Effector CD8-positive, alpha-beta T cell (primary cell): ENCODE data around the gene FAM83F.
A peak's percentile ranks its signal among the peaks of the same experiment; 100 is the strongest.
"Not testable (repeated sequence)": the region's sequence is repeated elsewhere in the genome, so short reads cannot be mapped to it uniquely, and the experiment has no call there.

Experiments used
- DNase-seq: peaks from one replicate; lab custom pipeline; 2025; lab: John Stamatoyannopoulos, UW

Gene FAM83F

DNA sequence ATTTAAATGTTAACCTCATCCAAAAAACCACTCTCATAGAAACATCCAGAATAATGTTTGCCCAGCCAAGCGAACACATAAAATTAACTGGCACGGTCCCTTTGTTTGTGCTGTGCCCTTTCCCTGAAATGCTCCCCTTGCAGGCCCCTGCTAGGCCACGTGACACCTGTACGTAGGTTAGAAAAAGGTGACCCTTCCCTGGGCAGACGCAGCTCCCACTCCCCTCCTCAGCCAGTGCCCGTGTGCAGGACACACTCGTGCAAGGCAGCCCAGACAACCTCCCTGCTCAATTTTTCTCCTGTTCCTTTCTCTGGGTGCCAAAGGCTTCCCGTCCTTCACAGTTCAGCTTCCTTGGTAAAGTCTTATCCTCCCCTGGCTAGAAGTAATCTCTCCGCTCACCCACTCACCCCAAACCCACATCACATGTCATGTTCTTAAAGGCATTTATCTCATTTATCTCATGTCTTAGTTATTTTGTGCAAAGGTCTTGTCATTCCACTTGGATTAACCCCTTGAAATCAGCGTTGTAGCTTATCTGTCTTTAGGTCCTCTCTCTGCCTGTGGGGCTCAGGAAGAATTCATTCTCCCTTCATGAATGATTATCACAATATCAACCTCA lies 20.7 kb downstream of the FAM83F start:
- no peak for DNase-seq

DNA sequence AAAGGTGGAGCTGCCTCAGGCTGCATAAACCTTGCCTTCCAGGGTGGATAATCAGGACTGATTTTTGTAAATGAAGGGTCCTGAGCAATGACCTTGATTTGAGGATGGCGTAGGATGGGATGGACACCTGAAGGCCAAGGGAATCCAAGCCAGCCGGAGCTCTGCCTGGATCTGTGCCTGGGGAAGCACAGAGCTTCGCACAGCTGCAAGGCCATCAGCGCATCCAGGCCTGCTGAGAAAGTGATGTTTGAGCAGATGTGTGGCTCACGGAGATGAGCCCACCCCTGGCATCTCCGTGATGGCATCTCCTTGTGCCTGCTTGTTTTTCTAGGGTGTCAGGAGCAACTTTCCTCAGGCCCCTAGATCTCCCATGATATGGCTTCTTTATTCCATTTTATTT lies 23.3 kb downstream of the FAM83F start:
- DNase-seq: no peak

DNA sequence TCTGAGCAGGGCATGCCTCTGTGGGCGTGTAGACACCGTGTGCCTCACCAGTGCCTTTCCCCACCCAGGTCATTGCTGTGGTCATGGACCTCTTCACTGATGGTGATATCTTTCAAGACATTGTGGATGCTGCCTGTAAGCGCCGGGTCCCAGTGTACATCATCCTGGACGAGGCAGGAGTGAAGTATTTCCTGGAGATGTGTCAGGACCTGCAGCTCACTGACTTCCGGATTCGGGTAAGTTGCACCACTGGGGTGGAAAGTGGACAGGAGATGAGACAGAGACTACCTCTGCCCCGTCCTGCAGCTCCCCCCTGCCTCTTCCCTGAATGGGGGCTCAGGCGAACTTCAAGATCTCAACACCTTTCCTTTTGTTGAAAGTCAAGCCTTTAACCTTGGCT lies 24.3 kb downstream of the FAM83F start:
- no peak for DNase-seq

- DNase-seq: no peak
Observed at GRCh38 chr22:40020956-40021355, 26.2 kb downstream of the FAM83F start.

GRCh38 chr22:40021401-40022000 lies 26.7 kb downstream of the FAM83F start:
- no peak for DNase-seq

- no peak for DNase-seq
Observed at GRCh38 chr22:40022536-40023240, 27.9 kb downstream of the FAM83F start.

- DNase-seq: no peak
Observed at GRCh38 chr22:40023341-40023841, 28.6 kb downstream of the FAM83F start.

- DNase-seq: peak; percentile 42
Observed at GRCh38 chr22:40024201-40025061, 29.7 kb downstream of the FAM83F start.

DNA sequence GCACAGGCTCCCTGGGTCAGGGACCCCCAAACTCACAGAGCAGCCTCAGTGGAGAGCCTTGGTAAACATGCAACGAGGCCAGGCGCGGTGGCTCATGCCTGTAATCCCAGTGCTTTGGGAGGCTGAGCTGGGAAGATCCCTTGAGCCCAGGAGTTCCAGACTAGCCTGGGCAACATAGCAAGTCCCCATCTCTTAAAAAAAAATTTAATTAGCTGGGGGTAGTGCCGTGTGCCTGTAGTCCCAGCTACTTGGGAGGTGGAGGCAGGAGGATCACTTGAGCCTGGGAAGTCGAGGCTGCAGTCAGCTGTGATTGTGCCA lies 30.3 kb downstream of the FAM83F start:
- DNase-seq: not testable (repeated sequence)

DNA sequence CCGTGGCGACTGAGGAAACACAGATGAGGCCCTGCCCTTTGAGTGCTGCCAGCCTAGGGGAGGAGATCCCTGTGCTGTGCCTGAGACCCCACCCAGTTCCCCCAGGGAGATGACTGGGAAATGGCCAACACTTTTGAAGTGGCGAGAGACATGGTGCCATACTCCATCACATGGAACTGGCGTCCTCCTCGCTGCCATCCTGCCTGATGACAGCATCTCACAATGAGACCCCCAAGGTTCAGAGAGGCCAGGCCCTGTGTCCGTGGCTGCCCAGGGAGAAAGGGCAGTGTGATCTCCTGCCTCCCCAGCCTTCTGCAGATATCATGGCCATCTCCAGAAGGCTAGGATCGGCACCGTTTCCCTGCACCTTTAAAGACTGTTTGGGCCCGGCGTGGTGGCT lies 31.1 kb downstream of the FAM83F start:
- DNase-seq: no peak

DNA sequence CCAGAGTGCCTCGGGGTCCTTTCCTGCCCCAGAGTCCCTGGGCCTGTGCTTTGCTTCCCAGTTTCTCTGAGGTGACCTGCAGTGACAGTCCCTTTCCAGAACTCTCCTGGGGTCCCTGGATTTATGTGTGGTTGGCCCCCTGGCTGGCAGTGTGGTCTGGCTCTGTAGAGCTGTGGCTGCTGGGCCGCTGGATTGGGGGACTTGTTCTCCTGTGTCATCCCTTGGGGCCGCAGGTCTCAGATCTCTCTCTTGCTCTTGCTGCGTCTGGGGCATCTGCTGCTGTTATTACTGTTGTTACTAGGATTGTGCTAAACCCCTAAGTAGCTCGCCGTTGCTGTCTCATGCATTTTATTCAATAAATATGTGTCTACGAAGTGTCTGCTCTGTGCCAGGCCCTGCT lies 31.9 kb downstream of the FAM83F start:
- no peak for DNase-seq

GRCh38 chr22:40027191-40028097 lies 32.7 kb downstream of the FAM83F start:
- no peak for DNase-seq

DNA sequence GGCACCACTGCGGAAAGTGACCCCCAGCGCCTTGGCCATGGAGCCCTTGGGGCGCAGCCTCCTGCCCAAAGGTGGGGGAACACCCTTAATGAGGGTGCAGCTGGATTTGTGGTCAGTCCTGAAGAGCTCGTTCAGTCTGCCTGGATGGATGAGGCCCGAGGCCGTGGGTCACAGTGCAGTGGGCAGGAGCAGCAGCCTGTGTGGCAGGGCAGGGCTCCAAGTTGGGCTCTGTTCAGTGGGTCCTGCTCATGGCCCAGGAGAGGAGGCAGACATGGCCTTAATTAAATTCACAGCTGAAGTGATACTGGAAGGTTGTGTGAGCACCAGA lies 33.3 kb downstream of the FAM83F start:
- no peak for DNase-seq

DNA sequence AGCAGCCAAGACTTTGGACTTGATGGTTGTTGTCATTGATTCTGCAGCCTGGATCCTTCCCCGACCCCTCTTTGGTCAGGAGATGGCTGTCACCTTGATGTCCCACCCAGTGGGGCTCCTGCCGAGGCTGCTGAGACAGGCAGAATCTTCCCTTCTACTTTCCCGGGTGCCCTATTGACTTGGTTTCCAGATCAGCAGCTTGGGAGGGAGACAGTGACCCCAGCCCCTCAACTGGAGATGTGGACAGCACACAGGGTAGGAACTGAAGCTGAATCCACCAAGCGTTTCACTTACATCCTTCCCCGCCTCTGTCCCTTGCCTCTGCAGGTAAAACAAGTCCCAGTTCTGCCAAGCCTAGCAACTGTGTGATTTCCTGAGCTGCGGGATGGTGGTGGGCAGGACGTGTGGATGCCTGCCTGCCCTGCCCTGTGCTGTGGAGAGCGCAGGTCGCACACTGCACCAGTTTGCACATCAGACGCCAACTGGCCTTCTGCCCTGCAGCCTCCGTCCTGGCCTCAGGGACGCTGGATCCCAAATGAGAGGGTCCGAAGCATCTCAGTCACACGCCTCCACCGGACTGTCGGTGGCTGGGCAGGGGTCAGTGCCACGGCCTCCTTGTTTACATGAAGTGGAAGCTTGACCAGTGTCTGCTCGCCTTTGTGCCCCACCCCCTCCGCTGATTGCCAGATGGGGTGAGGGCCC lies 34.6 kb downstream of the FAM83F start:
- no peak for DNase-seq

DNA sequence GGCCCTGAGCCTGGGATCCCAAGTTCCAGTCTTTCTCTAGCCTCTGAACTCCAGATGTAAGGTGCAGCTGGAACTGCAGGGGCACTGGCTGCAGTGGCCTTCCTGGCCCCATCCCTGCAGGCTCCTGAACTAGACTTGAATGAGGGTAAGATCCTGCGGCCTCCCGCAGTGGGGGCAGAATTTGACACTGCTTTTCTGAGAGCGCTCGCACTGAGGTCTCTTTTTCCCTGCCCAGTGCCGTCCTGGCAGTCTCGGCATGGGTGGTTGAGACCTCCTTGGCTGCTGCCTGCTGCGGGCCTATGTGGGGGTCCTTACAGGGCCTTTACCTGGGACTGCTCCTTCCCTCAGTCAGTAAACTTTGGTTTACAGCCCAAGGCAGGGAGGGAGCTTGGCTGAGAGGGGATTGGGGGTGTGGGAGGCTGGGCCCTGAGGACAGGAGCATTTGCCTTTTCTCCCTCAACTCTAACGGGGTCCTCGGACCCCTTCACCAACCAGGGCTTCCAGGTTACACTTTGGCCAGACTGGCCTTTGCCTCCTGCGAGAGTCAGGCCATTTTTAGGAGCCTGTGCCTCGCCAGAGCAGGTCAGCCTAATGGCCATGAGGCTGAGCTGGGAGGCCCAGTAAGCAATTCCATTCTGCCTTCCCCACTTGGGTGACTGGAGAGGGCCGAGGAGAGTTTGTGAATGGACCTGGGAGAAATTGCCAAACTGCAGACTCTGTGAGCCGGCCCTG lies 35.4 kb downstream of the FAM83F start:
- DNase-seq: no peak

- DNase-seq: no peak
Observed at GRCh38 chr22:40030758-40031095, 36.0 kb downstream of the FAM83F start.

DNA sequence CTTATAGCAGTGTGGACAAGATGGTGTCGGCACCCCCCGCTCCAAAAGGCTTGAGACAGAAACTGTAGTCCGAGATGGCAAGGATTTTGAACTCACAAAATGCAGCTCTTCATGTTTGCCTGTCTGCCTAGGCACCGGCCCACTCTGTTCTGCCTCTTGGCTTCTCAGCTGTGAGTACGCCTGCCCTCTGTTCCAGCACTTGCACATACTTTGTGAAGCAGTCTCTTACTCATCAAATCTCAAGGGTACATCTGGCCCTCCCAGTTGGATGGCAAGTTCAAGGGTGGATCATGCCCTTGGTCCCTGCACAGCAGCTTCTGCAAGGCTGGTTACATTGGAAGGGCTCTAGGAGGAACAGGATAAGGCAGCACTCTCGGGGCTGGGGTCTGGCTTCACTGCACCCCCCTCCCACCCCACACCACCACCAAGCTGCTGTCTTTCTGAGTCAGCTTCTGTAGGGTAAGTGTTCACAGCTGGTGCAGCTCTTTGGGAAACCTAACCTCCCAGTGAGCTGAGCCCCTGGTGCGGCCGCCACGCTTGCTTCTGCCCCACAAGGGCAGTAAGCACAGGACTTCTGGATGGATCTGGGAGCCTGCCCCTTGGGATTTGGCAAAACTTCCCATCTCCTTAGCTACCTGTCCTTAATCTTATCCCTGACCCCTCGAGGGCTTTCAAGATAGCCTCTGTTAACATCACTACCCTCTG lies 37.2 kb downstream of the FAM83F start:
- DNase-seq: no peak

DNA sequence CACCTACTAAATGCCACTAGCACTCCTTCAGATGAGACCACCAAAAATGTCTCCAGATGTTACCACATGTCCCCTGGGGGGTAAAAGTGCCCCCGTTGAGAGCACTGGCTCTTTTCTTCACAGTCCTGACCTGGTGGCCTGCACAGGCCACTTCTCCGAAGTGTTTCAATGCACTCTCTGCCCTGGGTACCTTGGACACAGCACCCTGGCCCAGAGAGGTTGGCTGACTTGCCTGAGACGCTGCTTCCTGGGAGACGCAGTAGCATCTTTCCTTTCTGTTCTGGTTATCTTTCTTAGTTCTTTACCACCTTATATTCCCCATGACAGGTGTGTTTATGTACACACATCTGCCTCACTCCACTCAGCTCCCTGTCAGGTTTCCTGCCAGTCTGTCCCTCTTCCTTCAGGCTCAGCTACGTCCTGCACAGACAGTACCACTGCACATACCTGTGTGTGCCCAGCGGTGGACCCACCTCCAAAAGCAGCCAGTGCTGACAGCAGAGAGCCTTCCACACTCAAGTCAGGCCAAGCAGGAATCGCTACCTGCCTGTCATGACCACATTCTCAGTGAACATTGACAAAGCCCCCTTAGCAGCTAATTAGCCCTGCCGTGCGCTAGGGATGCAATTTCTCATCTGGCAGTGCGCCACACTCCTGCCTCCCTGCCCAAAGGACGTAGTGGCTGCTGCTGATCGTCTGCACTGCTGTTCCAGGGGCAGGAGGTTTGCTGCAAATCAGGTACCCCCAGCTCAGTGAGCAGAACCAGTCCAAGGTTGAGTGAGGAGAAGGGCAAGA lies 39.0 kb downstream of the FAM83F start:
- no peak for DNase-seq

GRCh38 chr22:40035351-40035750 lies 40.6 kb downstream of the FAM83F start:
- DNase-seq: no peak
